ENCODE results near the gene LCMT1.

DNA sequence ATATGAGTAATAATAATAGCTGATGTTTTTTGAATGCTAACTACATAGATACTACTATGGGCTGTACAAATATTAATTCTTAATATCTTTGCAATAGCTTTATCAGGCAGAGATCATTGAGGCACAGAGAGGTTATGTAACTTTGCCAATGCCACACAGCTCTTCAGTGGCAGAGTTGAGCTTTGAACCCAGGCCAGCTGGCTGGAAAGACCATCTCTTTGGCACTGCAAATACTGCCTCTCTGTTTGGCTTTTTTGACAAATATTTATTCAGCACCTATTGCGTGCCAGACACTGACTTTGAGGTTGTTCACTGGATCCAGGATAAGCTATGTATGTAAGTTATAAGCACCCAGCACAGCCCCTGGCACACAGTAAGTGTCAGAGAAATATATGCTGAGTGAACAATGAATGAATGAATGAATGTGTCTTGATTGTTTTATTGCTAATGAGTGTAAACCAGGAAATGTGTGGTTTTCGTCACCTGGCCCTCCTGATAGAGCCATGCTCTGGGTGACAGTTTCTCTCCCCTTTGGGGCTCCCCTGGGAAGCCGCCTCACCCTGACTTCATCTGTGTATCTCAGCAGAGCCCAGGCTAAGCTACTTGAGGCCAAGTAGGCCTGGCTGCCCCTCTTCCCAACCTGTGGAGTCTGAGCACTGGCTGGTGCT is 107.7 kb downstream of the LCMT1 start:
- TF ChIP-seq, protein P1, sequence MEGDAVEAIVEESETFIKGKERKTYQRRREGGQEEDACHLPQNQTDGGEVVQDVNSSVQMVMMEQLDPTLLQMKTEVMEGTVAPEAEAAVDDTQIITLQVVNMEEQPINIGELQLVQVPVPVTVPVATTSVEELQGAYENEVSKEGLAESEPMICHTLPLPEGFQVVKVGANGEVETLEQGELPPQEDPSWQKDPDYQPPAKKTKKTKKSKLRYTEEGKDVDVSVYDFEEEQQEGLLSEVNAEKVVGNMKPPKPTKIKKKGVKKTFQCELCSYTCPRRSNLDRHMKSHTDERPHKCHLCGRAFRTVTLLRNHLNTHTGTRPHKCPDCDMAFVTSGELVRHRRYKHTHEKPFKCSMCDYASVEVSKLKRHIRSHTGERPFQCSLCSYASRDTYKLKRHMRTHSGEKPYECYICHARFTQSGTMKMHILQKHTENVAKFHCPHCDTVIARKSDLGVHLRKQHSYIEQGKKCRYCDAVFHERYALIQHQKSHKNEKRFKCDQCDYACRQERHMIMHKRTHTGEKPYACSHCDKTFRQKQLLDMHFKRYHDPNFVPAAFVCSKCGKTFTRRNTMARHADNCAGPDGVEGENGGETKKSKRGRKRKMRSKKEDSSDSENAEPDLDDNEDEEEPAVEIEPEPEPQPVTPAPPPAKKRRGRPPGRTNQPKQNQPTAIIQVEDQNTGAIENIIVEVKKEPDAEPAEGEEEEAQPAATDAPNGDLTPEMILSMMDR (IDR thresholded peaks at IDR 0.05; ENCODE audit: insufficient read depth, low read length): no peak
- TF ChIP-seq POLR2AphosphoS5 (IDR thresholded peaks at IDR 0.05; ENCODE audit: low read depth): no peak
- no peak for TF ChIP-seq GABPA (IDR thresholded peaks at IDR 0.05; ENCODE audit: low read depth)
- TF ChIP-seq SPI1 (IDR thresholded peaks at IDR 0.05; ENCODE audit: borderline replicate concordance, low read depth): no peak
